Peyer's patch (tissue), 4 donors: ENCODE results near the gene HCFC1R1.

Experiments used
- CTCF ChIP-seq, 6 experiments: fragments of 450-650 bp in 4 of 6; fragments of 200-600 bp in 2 of 6; sonication (generic) in 1 of 6; IDR thresholded peaks; one replicate each; pipeline ENCODE4 v1.5.1; 2017 to 2019; ENCODE audit warnings: antibody characterized with exemption in 6 of 6, mild to moderate bottlenecking in 3 of 6, moderate library complexity in 1 of 6
- POLR2A ChIP-seq, 2 donors: fragments of 450-650 bp; IDR thresholded peaks; one replicate each; pipeline ENCODE4 v1.5.1; 2017; ENCODE audit warnings: antibody characterized with exemption in 2 of 2, mild to moderate bottlenecking in 2 of 2, moderate library complexity in 2 of 2

- TF ChIP-seq CTCF (IDR thresholded peaks at IDR 0.05) (no peak), POLR2A (IDR thresholded peaks at IDR 0.05) (no peak)
These were observed 41.9 kb downstream of the HCFC1R1 start for GRCh38 chr16:2981899-2982250.
